ENCODE results near the gene CLPX. TPM values are rescaled to one million over a fixed set of nuclear protein-coding genes. Genes with fewer than 3 reads are reported as not detected.
"Not testable (repeated sequence)": the region's sequence is repeated elsewhere in the genome, so short reads cannot be mapped to it uniquely, and the experiment has no call there.

CLPX gene
- polyA plus RNA-seq, 1 donor = 50.0 TPM

DNA sequence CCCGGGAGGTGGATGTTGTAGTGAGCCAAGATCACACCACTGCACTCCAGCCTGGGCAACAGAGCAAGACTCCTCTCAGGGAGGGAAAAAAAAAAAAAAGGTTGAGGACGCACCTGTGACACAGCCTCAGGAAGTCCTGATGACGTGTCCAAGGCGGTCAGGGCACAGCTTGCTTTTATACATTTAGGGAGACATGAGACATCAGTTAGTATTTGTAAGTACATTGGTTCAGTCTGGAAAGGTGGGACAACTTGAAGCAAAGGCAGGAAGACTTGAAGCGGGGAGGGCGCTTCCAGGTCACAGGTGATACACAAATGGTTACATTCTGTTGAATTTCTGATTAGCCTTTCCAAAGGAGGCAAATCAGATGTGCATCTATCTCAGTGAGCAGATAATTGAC, 46.5 kb downstream of the CLPX start:
- H3K36me3 ChIP-seq (ENCODE audit: control insufficient read depth, insufficient read depth, low read length); H3K9me3 ChIP-seq (ENCODE audit: control insufficient read depth, low read depth, low read length); DNase-seq; H3K4me1 ChIP-seq (ENCODE audit: control insufficient read depth, insufficient read depth, low read length); H3K27ac ChIP-seq (ENCODE audit: low read length); H3K27me3 ChIP-seq (ENCODE audit: control insufficient read depth, insufficient read depth, low read length); H3K4me3 ChIP-seq (ENCODE audit: low read length): not testable (repeated sequence)
- no CpG with 5 or more reads among the region's 6 CpGs for WGBS (ENCODE audit: insufficient coverage, low lambda C conversion rate)

- not testable (repeated sequence) for H3K4me1 ChIP-seq (ENCODE audit: control insufficient read depth, insufficient read depth, low read length); H3K36me3 ChIP-seq (ENCODE audit: control insufficient read depth, insufficient read depth, low read length); DNase-seq; H3K27ac ChIP-seq (ENCODE audit: low read length); H3K27me3 ChIP-seq (ENCODE audit: control insufficient read depth, insufficient read depth, low read length); H3K4me3 ChIP-seq (ENCODE audit: low read length); H3K9me3 ChIP-seq (ENCODE audit: control insufficient read depth, low read depth, low read length)
- no CpG with 5 or more reads among the region's 4 CpGs for WGBS (ENCODE audit: insufficient coverage, low lambda C conversion rate)
These were observed 47.2 kb downstream of the CLPX start for GRCh38 chr15:65137893-65138292.

DNA sequence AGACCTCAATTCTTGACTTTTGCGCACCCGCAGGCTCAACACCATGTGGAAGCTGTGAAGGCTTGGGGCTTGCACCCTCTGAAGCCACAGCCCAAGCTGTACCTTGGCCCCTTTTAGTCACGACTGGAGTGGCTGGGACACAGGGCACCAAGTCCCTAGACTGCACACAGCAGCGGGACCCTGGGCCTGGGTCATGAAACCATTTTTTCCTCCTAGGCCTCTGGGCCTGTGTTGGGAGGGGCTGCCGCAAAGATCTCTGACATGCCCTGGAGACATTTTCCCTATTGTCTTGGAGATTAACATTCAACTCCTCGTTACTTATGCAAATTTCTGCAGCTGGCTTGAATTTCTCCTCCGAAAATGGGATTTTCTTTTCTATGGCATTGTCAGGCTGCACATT, 48.1 kb downstream of the CLPX start:
- not testable (repeated sequence) for H3K36me3 ChIP-seq (ENCODE audit: control insufficient read depth, insufficient read depth, low read length); H3K27ac ChIP-seq (ENCODE audit: low read length); H3K4me1 ChIP-seq (ENCODE audit: control insufficient read depth, insufficient read depth, low read length); DNase-seq; H3K27me3 ChIP-seq (ENCODE audit: control insufficient read depth, insufficient read depth, low read length); H3K4me3 ChIP-seq (ENCODE audit: low read length); H3K9me3 ChIP-seq (ENCODE audit: control insufficient read depth, low read depth, low read length)
- no CpG with 5 or more reads among the region's 7 CpGs for WGBS (ENCODE audit: insufficient coverage, low lambda C conversion rate)

DNA sequence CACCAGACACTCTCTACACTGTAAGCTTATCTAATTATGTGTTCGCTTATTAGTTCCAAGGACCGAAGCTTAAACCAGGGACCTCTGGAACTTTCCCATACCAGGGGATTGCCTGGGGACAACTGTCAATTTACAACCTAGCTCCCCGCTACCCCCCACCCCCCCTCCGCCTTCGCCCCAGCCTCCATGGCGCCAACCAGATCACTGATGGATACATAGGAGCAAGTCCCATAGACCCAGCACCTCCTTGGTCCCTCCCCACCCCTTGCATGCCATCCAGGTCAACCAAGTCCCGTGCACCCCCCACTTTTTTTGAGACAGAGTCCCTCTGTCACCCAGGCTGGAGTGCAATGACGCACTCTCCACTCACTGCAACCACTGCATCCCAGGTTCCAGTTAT, 50.6 kb downstream of the CLPX start:
- WGBS (ENCODE audit: insufficient coverage, low lambda C conversion rate) = no CpG with 5 or more reads among the region's 8 CpGs
- Histone ChIP-seq H3K4me3 (ENCODE audit: low read length) (peak overlapping the region; percentile 72), H3K9me3 (ENCODE audit: control insufficient read depth, low read depth, low read length) (peaks cover 4% of the 10 kb centered on the region), H3K4me1 (ENCODE audit: control insufficient read depth, insufficient read depth, low read length) (peaks cover 10% of the 10 kb centered on the region), H3K36me3 (ENCODE audit: control insufficient read depth, insufficient read depth, low read length) (peaks cover 8% of the 10 kb centered on the region), H3K27ac (ENCODE audit: low read length) (no peak overlapping the region), H3K27me3 (ENCODE audit: control insufficient read depth, insufficient read depth, low read length) (no peaks in the 10 kb centered on the region)
- DNase-seq = no peak

- Histone ChIP-seq H3K4me1 (ENCODE audit: control insufficient read depth, insufficient read depth, low read length) (peaks cover 10% of the 10 kb centered on the region), H3K27ac (ENCODE audit: low read length) (peak within 1 kb of the TSS; percentile 79), H3K27me3 (ENCODE audit: control insufficient read depth, insufficient read depth, low read length) (no peaks in the 10 kb centered on the region), H3K36me3 (ENCODE audit: control insufficient read depth, insufficient read depth, low read length) (peaks cover 17% of the 10 kb centered on the region), H3K9me3 (ENCODE audit: control insufficient read depth, low read depth, low read length) (peaks cover 4% of the 10 kb centered on the region), H3K4me3 (ENCODE audit: low read length) (peak within 1 kb of the TSS; percentile 72)
- peak; percentile 94 to 95 for DNase-seq
- 0% methylated on average over 4 of the region's 45 CpGs for WGBS (ENCODE audit: insufficient coverage, low lambda C conversion rate)
These were observed 51.5 kb downstream of the CLPX start, which contains the start of gene PDCD7 for GRCh38 chr15:65133548-65134200. TSS of gene PDCD7 (minus strand) at chr15:65133808. CDS start at chr15:65133781, 27 bp downstream.

DNA sequence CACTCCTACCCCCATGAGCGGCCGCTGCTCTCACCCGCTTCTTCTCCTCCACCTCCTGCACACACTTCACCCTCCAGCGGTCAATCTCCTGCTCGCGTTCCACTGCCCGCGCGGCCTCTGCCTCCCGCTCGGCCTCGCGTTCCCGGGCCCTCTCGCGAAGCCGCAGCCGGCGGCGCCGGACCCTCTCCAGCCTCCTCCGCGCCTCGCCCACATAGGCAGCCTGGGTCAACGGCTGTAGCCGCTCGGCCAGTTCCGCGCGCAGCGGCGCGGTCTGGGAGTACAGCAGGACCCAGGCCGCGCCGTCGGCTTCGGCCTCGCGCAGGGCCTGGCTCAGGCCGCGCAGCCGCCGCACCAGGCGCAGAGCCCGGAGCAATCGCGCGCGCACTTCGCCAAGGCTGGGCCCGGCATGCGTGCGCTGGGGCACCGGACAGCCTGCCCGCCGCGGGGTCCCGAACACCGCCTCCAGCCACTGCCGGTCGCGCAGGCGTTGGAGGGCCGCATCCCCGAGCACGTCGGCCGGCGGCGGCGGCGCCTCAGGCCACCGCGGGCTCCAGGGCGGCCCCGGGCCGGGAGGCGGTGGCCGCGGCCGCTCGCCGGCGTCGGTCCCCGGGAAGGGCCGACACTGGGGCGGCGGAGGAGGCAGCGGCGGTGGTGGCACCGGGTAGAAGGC, 52.1 kb downstream of the CLPX start:
- peaks cover 24% of the 10 kb centered on the region for H3K36me3 ChIP-seq (ENCODE audit: control insufficient read depth, insufficient read depth, low read length)
- peaks cover 10% of the 10 kb centered on the region for H3K4me1 ChIP-seq (ENCODE audit: control insufficient read depth, insufficient read depth, low read length)
- WGBS (ENCODE audit: insufficient coverage, low lambda C conversion rate) = no CpG with 5 or more reads among the region's 93 CpGs
- no peaks in the 10 kb centered on the region for H3K27me3 ChIP-seq (ENCODE audit: control insufficient read depth, insufficient read depth, low read length)
- peaks cover 4% of the 10 kb centered on the region for H3K9me3 ChIP-seq (ENCODE audit: control insufficient read depth, low read depth, low read length)
- H3K27ac ChIP-seq (ENCODE audit: low read length) = peak overlapping the region; percentile 79
- DNase-seq = peak; percentile 16 to 79
- peak overlapping the region; percentile 72 for H3K4me3 ChIP-seq (ENCODE audit: low read length)

- DNase-seq = no peak
- no peak overlapping the region for H3K27ac ChIP-seq (ENCODE audit: low read length)
- H3K4me3 ChIP-seq (ENCODE audit: low read length) = no peak overlapping the region
- H3K4me1 ChIP-seq (ENCODE audit: control insufficient read depth, insufficient read depth, low read length) = peaks cover 10% of the 10 kb centered on the region
- WGBS (ENCODE audit: insufficient coverage, low lambda C conversion rate) = no CpG with 5 or more reads among the region's 5 CpGs
- H3K36me3 ChIP-seq (ENCODE audit: control insufficient read depth, insufficient read depth, low read length) = peaks cover 41% of the 10 kb centered on the region
- no peaks in the 10 kb centered on the region for H3K9me3 ChIP-seq (ENCODE audit: control insufficient read depth, low read depth, low read length)
- no peaks in the 10 kb centered on the region for H3K27me3 ChIP-seq (ENCODE audit: control insufficient read depth, insufficient read depth, low read length)
These were observed 54.2 kb downstream of the CLPX start for GRCh38 chr15:65130941-65131340.

GRCh38 chr15:65115542-65115941, 69.6 kb downstream of the CLPX start:
- Histone ChIP-seq H3K27ac (ENCODE audit: low read length) (no peak overlapping the region), H3K9me3 (ENCODE audit: control insufficient read depth, low read depth, low read length) (no peaks in the 10 kb centered on the region), H3K36me3 (ENCODE audit: control insufficient read depth, insufficient read depth, low read length) (peaks cover 66% of the 10 kb centered on the region), H3K4me1 (ENCODE audit: control insufficient read depth, insufficient read depth, low read length) (no peaks in the 10 kb centered on the region), H3K4me3 (ENCODE audit: low read length) (no peak overlapping the region), H3K27me3 (ENCODE audit: control insufficient read depth, insufficient read depth, low read length) (no peaks in the 10 kb centered on the region)
- WGBS (ENCODE audit: insufficient coverage, low lambda C conversion rate) = 83% methylated on average over 2 of the region's 5 CpGs
- no peak for DNase-seq

DNA sequence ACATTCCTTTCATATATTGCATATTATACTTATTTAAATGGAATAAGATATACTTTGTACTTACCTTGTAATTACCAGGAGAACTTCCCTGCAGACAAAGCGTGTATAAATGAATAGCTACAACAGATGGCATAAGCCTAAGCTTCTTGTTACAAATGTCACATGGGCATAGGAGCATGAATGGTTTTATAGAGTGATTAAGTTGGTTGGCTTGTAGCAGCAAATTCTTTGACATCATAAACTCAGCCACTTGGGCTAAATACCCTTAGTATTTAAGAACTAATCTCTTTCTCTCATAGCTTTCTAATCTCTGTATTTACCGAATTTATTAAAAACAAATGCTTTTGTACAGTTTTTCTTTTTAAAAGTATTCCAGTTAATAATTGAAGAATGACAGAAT, 70.1 kb downstream of the CLPX start, which contains the start of gene UBAP1L:
UBAP1L (minus strand) TSS at position 115 of the 400 bp plus-strand sequence. CDS start 8,985 bp downstream, outside the sequence.
- DNase-seq = no peak
- Histone ChIP-seq H3K4me3 (ENCODE audit: low read length) (no peak within 1 kb of the TSS), H3K9me3 (ENCODE audit: control insufficient read depth, low read depth, low read length) (no peaks in the 10 kb centered on the region), H3K4me1 (ENCODE audit: control insufficient read depth, insufficient read depth, low read length) (no peaks in the 10 kb centered on the region), H3K27me3 (ENCODE audit: control insufficient read depth, insufficient read depth, low read length) (no peaks in the 10 kb centered on the region), H3K36me3 (ENCODE audit: control insufficient read depth, insufficient read depth, low read length) (peaks cover 64% of the 10 kb centered on the region), H3K27ac (ENCODE audit: low read length) (no peak within 1 kb of the TSS)
- WGBS (ENCODE audit: insufficient coverage, low lambda C conversion rate) = 100% methylated on average over 2 of the region's 2 CpGs

DNA sequence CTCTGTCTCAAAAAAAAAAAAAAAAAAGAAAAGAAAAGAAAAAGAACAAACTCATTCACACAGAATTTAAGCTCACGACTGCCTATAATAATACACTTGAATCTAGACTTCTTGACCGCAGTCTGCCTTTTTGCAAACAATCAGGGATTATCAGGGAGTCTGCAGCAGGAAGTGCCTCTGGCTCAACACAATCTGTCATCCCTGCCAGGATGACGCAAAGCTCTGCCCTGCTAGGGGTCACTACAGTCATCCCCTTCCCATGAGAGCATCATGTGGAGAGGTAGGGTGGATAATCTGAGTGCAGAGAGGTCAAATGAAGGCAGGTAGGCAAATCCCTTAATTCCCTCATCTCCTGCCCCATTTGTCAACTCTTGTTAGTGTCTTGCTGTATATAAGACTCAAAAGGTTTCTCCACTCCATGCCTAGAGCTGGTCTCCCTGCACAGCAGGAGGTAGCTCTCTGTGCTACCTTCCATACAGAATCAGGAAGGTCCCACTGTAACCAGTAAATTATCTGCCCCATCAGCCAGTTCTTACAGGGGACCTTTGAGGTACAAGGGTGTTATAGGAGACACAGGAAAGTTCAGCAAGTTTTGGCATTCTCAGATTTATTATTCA, 74.4 kb downstream of the CLPX start:
- Histone ChIP-seq H3K4me3 (ENCODE audit: low read length) (no peak overlapping the region), H3K27ac (ENCODE audit: low read length) (no peak overlapping the region), H3K4me1 (ENCODE audit: control insufficient read depth, insufficient read depth, low read length) (no peaks in the 10 kb centered on the region), H3K27me3 (ENCODE audit: control insufficient read depth, insufficient read depth, low read length) (no peaks in the 10 kb centered on the region), H3K36me3 (ENCODE audit: control insufficient read depth, insufficient read depth, low read length) (peaks cover 39% of the 10 kb centered on the region), H3K9me3 (ENCODE audit: control insufficient read depth, low read depth, low read length) (no peaks in the 10 kb centered on the region)
- peak in 1 of 2 donors; percentile 13 for DNase-seq
- no CpG with 5 or more reads among the region's 3 CpGs for WGBS (ENCODE audit: insufficient coverage, low lambda C conversion rate)
